PFSK-1 (cell line): ENCODE data around the gene GABPB1.

Experiments used
- POLR2AphosphoS5 ChIP-seq: IDR thresholded peaks from 2 replicates; pipeline ENCODE4 v1.6.1; 2012; ENCODE audit warnings: low read depth, mild to moderate bottlenecking, control low read depth, low read length, moderate library complexity
- SIN3A ChIP-seq: IDR thresholded peaks from 2 replicates; pipeline ENCODE4 v1.6.1; 2012; ENCODE audit warnings: mild to moderate bottlenecking, low read length, moderate library complexity, borderline replicate concordance; ENCODE audit not compliant: insufficient read depth
- TAF1 ChIP-seq: IDR thresholded peaks from 2 replicates; pipeline ENCODE4 v1.6.1; 2012; ENCODE audit warnings: low read length, control low read depth, borderline replicate concordance; ENCODE audit not compliant: insufficient read depth

GRCh38 chr15:50261981-50262380 is 93.0 kb downstream of the GABPB1 start:
- no peak for TF ChIP-seq SIN3A
- no peak for TF ChIP-seq TAF1
- no peak for TF ChIP-seq POLR2AphosphoS5
